ENCODE measurements around the gene GAL3ST2. TPM values are rescaled to one million over a fixed set of nuclear protein-coding genes. Genes with fewer than 3 reads are reported as not detected.
"Not testable (repeated sequence)": the region's sequence is repeated elsewhere in the genome, so short reads cannot be mapped to it uniquely, and the experiment has no call there.

Gene GAL3ST2
- total RNA-seq: not detected in 2 replicates

- DNase-seq: no peak
Observed at GRCh38 chr2:241776336-241777169, at the start of gene GAL3ST2. Gene GAL3ST2, plus strand, starts transcription at chr2:241776822. Its CDS starts 134 bp downstream, at chr2:241776956.

GRCh38 chr2:241728000-241728399 is 48.6 kb upstream of the GAL3ST2 start:
- DNase-seq: no peak

- DNase-seq: no peak
Observed at GRCh38 chr2:241728627-241729026, 48.0 kb upstream of the GAL3ST2 start.

- no peak for DNase-seq
Observed at GRCh38 chr2:241729868-241730267, 46.8 kb upstream of the GAL3ST2 start.

GRCh38 chr2:241730671-241731293 is 45.8 kb upstream of the GAL3ST2 start:
- DNase-seq: peak; percentile 74

- peak; percentile 65 for DNase-seq
Observed at GRCh38 chr2:241732513-241733186, 44.0 kb upstream of the GAL3ST2 start.

GRCh38 chr2:241733391-241734207 is 43.0 kb upstream of the GAL3ST2 start:
- no peak for DNase-seq

GRCh38 chr2:241734208-241734466 is 42.5 kb upstream of the GAL3ST2 start:
- no peak for DNase-seq

- DNase-seq: peak; percentile 89
Observed at GRCh38 chr2:241734467-241735208, 42.0 kb upstream of the GAL3ST2 start, which contains the start of gene D2HGDH. Gene D2HGDH, plus strand, starts transcription at chr2:241734630. Its CDS starts 595 bp downstream, at chr2:241735225.

GRCh38 chr2:241736111-241736510 is 40.5 kb upstream of the GAL3ST2 start:
- no peak for DNase-seq

- DNase-seq: no peak
Observed at GRCh38 chr2:241738040-241738686, 38.5 kb upstream of the GAL3ST2 start.

GRCh38 chr2:241739177-241739576 is 37.4 kb upstream of the GAL3ST2 start:
- DNase-seq: no peak

- no peak for DNase-seq
Observed at GRCh38 chr2:241739651-241740050, 37.0 kb upstream of the GAL3ST2 start.

- peak; percentile 15 for DNase-seq
Observed at GRCh38 chr2:241741016-241741415, 35.6 kb upstream of the GAL3ST2 start.

GRCh38 chr2:241742320-241742939 is 34.2 kb upstream of the GAL3ST2 start:
- no peak for DNase-seq

GRCh38 chr2:241743008-241743407 is 33.6 kb upstream of the GAL3ST2 start:
- DNase-seq: not testable (repeated sequence)

GRCh38 chr2:241743620-241744019 is 33.0 kb upstream of the GAL3ST2 start:
- no peak for DNase-seq

GRCh38 chr2:241744028-241744754 is 32.4 kb upstream of the GAL3ST2 start:
- DNase-seq: no peak

GRCh38 chr2:241745276-241745675 is 31.3 kb upstream of the GAL3ST2 start:
- no peak for DNase-seq

GRCh38 chr2:241746084-241746483 is 30.5 kb upstream of the GAL3ST2 start:
- no peak for DNase-seq
